Measurements from ENCODE around the gene IER5. TPM values are rescaled to one million over a fixed set of nuclear protein-coding genes. Genes with fewer than 3 reads are reported as not detected.
A peak's percentile ranks its signal among the peaks of the same experiment; 100 is the strongest.

The IER5 gene
- polyA plus RNA-seq, 2 of the 4 experiments (the other 2 are of a cell fraction), result 26.8 to 40.2 TPM

DNA sequence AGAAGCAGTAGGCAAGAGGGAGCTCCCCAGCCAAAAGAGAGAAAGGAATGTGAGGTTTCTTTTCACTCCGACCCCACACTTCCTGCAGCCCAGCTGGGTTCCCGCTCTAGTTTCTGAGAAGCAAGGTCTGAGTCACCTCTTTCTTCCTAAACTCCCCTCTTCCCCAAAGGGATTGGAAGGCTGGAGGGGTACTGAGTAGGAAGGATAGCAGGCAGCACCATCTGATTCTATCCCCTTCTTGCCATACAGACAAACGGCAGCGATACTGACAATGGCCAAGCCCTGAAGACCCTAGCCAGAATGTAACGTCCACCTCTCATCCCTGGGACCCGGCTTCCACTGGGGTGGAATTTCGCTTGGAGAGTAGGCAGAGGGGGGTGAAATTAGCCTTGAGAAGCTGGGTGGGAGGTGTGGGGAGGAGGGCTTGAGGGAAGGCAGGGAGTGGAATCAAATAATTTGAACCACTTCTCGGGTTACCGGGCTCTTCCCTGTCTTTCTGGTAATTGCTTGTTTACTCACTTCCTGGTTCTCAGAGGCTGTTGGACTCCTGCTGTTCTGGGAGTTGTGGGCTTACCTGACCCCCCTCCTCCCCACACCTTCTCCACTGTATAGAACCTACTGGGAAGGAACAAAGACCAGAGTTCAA is 13.2 kb downstream of the IER5 start:
- Histone ChIP-seq H3K4me3 (no peak overlapping the region), H3K9me3 (no peaks in the 10 kb centered on the region), H3K4me1 (peaks cover 77% of the 10 kb centered on the region), H3K4me2 (peak overlapping the region; percentile 98), H3K27ac (peak overlapping the region; percentile 66 to 98)
- ATAC-seq (no peak), DNase-seq (ENCODE audit: low read depth in 1 of 2, low spot score in 1 of 2) (no peak), FAIRE-seq (no peak)
- WGBS (ENCODE audit: missing lambda C conversion rate), result 54% methylated on average over 9 of the region's 9 CpGs
- POLR2A ChIA-PET, result interaction anchor here (1.5 to 3.2 kb wide), 3 partner anchors 11 to 14 kb away, joined by 3 to 12 read pairs (median 4); no protein-coding TSS in a partner anchor
- TF ChIP-seq FOSL2 (IDR thresholded peaks at IDR 0.05), result no peak
- TF ChIP-seq FOSL2 (CRISPR knock-in tag; IDR thresholded peaks at IDR 0.05), result 0 out of 2 replicates have a peak, but pooled peaks have one; percentile 36
- TF ChIP-seq, protein P1, sequence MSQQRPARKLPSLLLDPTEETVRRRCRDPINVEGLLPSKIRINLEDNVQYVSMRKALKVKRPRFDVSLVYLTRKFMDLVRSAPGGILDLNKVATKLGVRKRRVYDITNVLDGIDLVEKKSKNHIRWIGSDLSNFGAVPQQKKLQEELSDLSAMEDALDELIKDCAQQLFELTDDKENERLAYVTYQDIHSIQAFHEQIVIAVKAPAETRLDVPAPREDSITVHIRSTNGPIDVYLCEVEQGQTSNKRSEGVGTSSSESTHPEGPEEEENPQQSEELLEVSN (IDR thresholded peaks at IDR 0.05; ENCODE audit: borderline replicate concordance, low read depth), result 0 out of 2 replicates have a peak, but pooled peaks have one; percentile 20
- TF ChIP-seq, protein P2, sequence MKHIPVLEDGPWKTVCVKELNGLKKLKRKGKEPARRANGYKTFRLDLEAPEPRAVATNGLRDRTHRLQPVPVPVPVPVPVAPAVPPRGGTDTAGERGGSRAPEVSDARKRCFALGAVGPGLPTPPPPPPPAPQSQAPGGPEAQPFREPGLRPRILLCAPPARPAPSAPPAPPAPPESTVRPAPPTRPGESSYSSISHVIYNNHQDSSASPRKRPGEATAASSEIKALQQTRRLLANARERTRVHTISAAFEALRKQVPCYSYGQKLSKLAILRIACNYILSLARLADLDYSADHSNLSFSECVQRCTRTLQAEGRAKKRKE (CRISPR knock-in tag; IDR thresholded peaks at IDR 0.05; ENCODE audit: low read depth), result no peak
- no peak for TF ChIP-seq CHD4 (IDR thresholded peaks at IDR 0.05; ENCODE audit: borderline replicate concordance)
- CTCF ChIA-PET, result interaction anchor here (2.8 to 48.3 kb wide), 4 partner anchors 9 to 37 kb away, joined by 7 to 774 read pairs (median 42); partner anchors contain the start of gene IER5

DNA sequence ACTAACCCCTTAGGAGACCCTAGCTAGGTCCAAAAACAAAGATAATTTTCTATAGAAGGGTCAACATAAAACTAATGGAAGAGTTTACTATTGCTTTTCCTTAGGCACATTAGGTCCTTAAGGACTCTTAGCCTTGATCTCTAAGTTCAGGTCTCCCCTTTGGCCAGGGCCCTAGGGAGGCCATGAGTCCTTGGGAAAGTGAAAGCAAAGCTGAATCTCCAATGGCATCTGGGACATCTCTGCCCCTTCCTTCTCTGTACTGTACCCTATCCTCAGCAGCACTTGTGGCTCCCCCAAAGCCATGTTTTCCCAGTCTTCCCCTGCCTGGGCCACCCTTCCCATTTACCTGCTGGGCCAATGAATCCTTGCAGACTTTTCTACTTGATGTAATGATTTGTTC is 14.3 kb downstream of the IER5 start:
- ChIA-PET POLR2A (interaction anchor here (1.4 to 3.0 kb wide), 5 partner anchors 10 to 33 kb away, joined by 3 to 12 read pairs (median 5); partner anchors contain the start of gene IER5), CTCF (interaction anchor here (4.9 to 48.3 kb wide), 3 partner anchors 10 to 36 kb away, joined by 34 to 774 read pairs (median 49); no protein-coding TSS in a partner anchor)
- Histone ChIP-seq H3K4me1 (peaks cover 80% of the 10 kb centered on the region), H3K4me2 (peak overlapping the region; percentile 98), H3K4me3 (no peak overlapping the region), H3K9me3 (no peaks in the 10 kb centered on the region), H3K27ac (peak overlapping the region; percentile 39 to 98; a peak in 4 of 6 replicates)
- ATAC-seq (no peak), DNase-seq (ENCODE audit: low read depth in 1 of 2, low spot score in 1 of 2) (no peak), FAIRE-seq (no peak)
- TF ChIP-seq SREBF2 (IDR thresholded peaks at IDR 0.05) (no peak), RFX5 (IDR thresholded peaks at IDR 0.05) (no peak), BHLHE40 (IDR thresholded peaks at IDR 0.05; ENCODE audit: low read depth, low read length) (no peak), RCOR1 (IDR thresholded peaks at IDR 0.05; ENCODE audit: low read depth, low read length) (no peak), MAZ (IDR thresholded peaks at IDR 0.05; ENCODE audit: borderline replicate concordance, low read depth, low read length) (no peak), NPAS2 (CRISPR knock-in tag; IDR thresholded peaks at IDR 0.05; ENCODE audit: borderline replicate concordance) (no peak), ESRRA (IDR thresholded peaks at IDR 0.05; ENCODE audit: borderline replicate concordance, low read length) (no peak), NFE2L2 (conservative IDR thresholded peaks at IDR 0.05; ENCODE audit: low read length) (no peak), CHD4 (IDR thresholded peaks at IDR 0.05; ENCODE audit: borderline replicate concordance) (no peak), CEBPB (IDR thresholded peaks at IDR 0.05) (no peak), SMC3 (IDR thresholded peaks at IDR 0.05) (no peak), NR3C1 (IDR thresholded peaks at IDR 0.05) (no peak), MYC (IDR thresholded peaks at IDR 0.05; ENCODE audit: borderline replicate concordance, low read length) (no peak), RNF2 (IDR thresholded peaks at IDR 0.05; ENCODE audit: borderline replicate concordance, low read depth) (no peak), HOXB13 (CRISPR knock-in tag; IDR thresholded peaks at IDR 0.05; ENCODE audit: low read depth) (no peak)
- TF ChIP-seq, protein P3, sequence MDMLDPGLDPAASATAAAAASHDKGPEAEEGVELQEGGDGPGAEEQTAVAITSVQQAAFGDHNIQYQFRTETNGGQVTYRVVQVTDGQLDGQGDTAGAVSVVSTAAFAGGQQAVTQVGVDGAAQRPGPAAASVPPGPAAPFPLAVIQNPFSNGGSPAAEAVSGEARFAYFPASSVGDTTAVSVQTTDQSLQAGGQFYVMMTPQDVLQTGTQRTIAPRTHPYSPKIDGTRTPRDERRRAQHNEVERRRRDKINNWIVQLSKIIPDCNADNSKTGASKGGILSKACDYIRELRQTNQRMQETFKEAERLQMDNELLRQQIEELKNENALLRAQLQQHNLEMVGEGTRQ (IDR thresholded peaks at IDR 0.05), result no peak
- TF ChIP-seq, protein P4, sequence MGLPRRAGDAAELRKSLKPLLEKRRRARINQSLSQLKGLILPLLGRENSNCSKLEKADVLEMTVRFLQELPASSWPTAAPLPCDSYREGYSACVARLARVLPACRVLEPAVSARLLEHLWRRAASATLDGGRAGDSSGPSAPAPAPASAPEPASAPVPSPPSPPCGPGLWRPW (IDR thresholded peaks at IDR 0.05), result no peak
- TF ChIP-seq, protein P5, sequence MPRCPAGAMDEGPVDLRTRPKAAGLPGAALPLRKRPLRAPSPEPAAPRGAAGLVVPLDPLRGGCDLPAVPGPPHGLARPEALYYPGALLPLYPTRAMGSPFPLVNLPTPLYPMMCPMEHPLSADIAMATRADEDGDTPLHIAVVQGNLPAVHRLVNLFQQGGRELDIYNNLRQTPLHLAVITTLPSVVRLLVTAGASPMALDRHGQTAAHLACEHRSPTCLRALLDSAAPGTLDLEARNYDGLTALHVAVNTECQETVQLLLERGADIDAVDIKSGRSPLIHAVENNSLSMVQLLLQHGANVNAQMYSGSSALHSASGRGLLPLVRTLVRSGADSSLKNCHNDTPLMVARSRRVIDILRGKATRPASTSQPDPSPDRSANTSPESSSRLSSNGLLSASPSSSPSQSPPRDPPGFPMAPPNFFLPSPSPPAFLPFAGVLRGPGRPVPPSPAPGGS (IDR thresholded peaks at IDR 0.05), result no peak
